IPS DF 19.7 (cell line): ENCODE measurements around the gene EWSR1.
A peak's percentile ranks its signal among the peaks of the same experiment; 100 is the strongest.

Experiments used
- DNase-seq: peaks from one replicate; pipeline ENCODE4 v3.0.0-alpha.2; 2013; ENCODE audit warnings: low read depth, low spot score

EWSR1 gene

GRCh38 chr22:29306175-29306834 lies 38.2 kb downstream of the EWSR1 start, which contains the start of gene GAS2L1:
TSS of gene GAS2L1 (plus strand) at chr22:29306650. CDS start at chr22:29308106, 1,456 bp downstream.
- DNase-seq, result no peak

GRCh38 chr22:29306835-29307595 lies 38.9 kb downstream of the EWSR1 start:
- DNase-seq, result no peak

GRCh38 chr22:29307596-29308147 lies 39.6 kb downstream of the EWSR1 start:
- no peak for DNase-seq

- DNase-seq, result no peak
Observed at GRCh38 chr22:29308148-29308790, 40.2 kb downstream of the EWSR1 start.

- no peak for DNase-seq
Observed at GRCh38 chr22:29308791-29309262, 40.8 kb downstream of the EWSR1 start.

GRCh38 chr22:29309332-29310064 lies 41.4 kb downstream of the EWSR1 start:
- no peak for DNase-seq

GRCh38 chr22:29310065-29310862 lies 42.2 kb downstream of the EWSR1 start:
- no peak for DNase-seq

- no peak for DNase-seq
Observed at GRCh38 chr22:29310863-29311339, 42.8 kb downstream of the EWSR1 start.

GRCh38 chr22:29311464-29312217 lies 43.6 kb downstream of the EWSR1 start:
- no peak for DNase-seq

GRCh38 chr22:29312218-29313125 lies 44.4 kb downstream of the EWSR1 start:
- DNase-seq, result no peak

- DNase-seq, result peak; percentile 87
Observed at GRCh38 chr22:29313126-29313575, 45.1 kb downstream of the EWSR1 start.

GRCh38 chr22:29313576-29314466 lies 45.8 kb downstream of the EWSR1 start:
- DNase-seq, result no peak

GRCh38 chr22:29314537-29315285 lies 46.6 kb downstream of the EWSR1 start:
- no peak for DNase-seq

- no peak for DNase-seq
Observed at GRCh38 chr22:29315286-29316140, 47.4 kb downstream of the EWSR1 start, which contains the start of gene RASL10A. TSS of gene RASL10A (minus strand) at chr22:29315697. CDS start at chr22:29315246, 451 bp downstream.

GRCh38 chr22:29316141-29316828 lies 48.2 kb downstream of the EWSR1 start:
- DNase-seq, result no peak
